HL-60 (cell line): ENCODE results near the gene MYOF.

Experiments
- POLR2AphosphoS5 ChIP-seq: IDR thresholded peaks from 2 replicates; pipeline ENCODE4 v1.6.1; 2012; ENCODE audit warnings: low read depth
- TF ChIP-seq, protein P1 (sequence below): IDR thresholded peaks from one replicate; pipeline ENCODE4 v1.5.1; 2011; ENCODE audit warnings: low read length, control low read depth, inconsistent platforms; ENCODE audit not compliant: insufficient read depth

DNA sequence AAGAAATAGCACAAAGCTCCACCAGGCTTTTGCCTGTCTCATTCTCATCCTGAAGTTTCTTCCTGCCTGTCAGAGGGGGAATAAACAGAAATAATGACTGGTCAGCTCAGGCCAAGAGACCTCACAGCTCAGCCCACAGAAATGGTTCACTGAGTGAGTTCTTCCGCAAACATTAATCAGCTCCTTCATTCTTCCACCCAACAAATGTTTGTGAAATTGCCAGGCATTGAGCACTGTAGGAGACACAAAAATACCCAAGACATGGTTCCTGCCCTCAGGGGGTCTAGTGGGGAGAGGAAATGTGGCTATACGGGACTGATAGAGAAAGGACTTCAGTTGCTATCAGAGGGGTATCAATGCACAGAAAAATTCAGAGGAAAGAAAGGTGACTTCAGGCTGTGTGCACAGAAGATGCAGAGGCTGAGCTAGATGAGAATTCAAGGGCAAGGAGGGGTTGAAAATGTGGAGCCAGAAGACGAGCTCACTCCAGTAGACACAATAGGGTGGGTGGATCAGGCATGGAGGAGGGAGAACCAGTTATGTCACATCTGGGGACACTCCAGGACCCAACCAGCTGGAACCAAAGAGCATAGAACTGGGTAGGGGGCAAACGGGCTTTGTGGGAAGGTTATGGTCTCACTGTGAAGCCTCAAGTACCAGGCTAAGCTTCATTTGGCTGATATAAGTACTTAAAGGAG lies 20.9 kb downstream of the MYOF start:
- TF ChIP-seq, protein P1, sequence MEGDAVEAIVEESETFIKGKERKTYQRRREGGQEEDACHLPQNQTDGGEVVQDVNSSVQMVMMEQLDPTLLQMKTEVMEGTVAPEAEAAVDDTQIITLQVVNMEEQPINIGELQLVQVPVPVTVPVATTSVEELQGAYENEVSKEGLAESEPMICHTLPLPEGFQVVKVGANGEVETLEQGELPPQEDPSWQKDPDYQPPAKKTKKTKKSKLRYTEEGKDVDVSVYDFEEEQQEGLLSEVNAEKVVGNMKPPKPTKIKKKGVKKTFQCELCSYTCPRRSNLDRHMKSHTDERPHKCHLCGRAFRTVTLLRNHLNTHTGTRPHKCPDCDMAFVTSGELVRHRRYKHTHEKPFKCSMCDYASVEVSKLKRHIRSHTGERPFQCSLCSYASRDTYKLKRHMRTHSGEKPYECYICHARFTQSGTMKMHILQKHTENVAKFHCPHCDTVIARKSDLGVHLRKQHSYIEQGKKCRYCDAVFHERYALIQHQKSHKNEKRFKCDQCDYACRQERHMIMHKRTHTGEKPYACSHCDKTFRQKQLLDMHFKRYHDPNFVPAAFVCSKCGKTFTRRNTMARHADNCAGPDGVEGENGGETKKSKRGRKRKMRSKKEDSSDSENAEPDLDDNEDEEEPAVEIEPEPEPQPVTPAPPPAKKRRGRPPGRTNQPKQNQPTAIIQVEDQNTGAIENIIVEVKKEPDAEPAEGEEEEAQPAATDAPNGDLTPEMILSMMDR = no peak
- no peak for TF ChIP-seq POLR2AphosphoS5
